Occipital lobe (tissue), 2 donors: ENCODE results near the gene PICALM. TPM values are rescaled to one million over a fixed set of nuclear protein-coding genes. Genes with fewer than 3 reads are reported as not detected.
"Not testable (repeated sequence)": the region's sequence is repeated elsewhere in the genome, so short reads cannot be mapped to it uniquely, and the experiment has no call there.

ENCODE experiments used
- DNase-seq: peaks from one replicate; lab custom pipeline; 2025; lab: John Stamatoyannopoulos, UW
- total RNA-seq: library from RNA; depleted of rRNA; stranded (reverse); fragments of >200 nt; gene quantifications from one replicate; pipeline ENCODE4 v1.2.3, GENCODE V29; 2014

PICALM gene
- total RNA-seq, 1 donor from 2014 or later: 1,141 TPM

GRCh38 chr11:85988780-85989179, 80.1 kb downstream of the PICALM start:
- DNase-seq: no peak

- DNase-seq: no peak
Measured at GRCh38 chr11:85977751-85978160, 91.1 kb downstream of the PICALM start.

DNA sequence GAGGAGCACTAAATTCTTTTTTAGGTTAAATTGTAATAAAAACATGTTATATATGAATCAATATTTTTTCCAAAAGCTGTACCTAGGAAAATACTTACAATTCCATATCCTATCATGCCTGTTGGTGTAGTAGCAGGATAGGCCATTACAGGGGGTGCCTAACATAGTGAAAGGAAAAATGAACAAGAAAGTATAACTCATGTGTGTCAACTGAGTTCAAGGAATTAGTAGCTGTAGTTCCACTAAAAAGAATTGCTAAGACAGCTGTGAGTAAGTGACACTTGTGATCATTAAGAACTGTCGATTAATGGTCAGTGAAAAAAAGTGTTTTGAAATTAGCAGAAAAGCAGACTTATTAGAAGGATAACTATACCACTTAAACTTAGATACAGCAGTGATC, 92.4 kb downstream of the PICALM start:
- no peak for DNase-seq

- no peak for DNase-seq
Measured at GRCh38 chr11:85974122-85974521, 94.8 kb downstream of the PICALM start.

GRCh38 chr11:85970593-85970992, 98.3 kb downstream of the PICALM start:
- DNase-seq: no peak

- no peak for DNase-seq
Measured at GRCh38 chr11:85967457-85967856, 101.4 kb downstream of the PICALM start.

GRCh38 chr11:85965202-85965601, 103.7 kb downstream of the PICALM start:
- DNase-seq: no peak

- no peak for DNase-seq
Measured at GRCh38 chr11:85961930-85962363, 106.9 kb downstream of the PICALM start.

- DNase-seq: no peak
Measured at GRCh38 chr11:85961130-85961529, 107.8 kb downstream of the PICALM start.

- DNase-seq: no peak
Measured at GRCh38 chr11:85960678-85961077, 108.2 kb downstream of the PICALM start.

DNA sequence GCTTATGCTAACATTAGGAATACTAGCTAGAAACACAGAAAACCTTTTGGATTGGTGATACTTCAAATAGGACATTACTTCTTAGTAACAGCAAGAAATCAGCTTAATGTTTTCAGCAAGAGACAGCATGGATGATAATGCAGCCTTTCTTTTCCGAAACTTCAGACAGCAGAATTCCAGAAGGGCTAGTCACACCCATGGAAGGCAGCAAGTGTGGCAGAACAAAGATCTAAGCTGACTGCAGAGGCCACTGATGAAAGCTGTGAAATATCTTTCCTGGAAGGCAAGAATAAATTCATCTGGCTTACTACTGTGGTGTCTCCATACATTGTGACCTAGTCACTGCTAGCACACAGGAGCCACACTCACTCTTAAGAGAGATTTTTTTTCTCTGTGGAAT, 113.4 kb downstream of the PICALM start:
- no peak for DNase-seq

- DNase-seq: no peak
Measured at GRCh38 chr11:85953491-85954143, 115.3 kb downstream of the PICALM start.

DNA sequence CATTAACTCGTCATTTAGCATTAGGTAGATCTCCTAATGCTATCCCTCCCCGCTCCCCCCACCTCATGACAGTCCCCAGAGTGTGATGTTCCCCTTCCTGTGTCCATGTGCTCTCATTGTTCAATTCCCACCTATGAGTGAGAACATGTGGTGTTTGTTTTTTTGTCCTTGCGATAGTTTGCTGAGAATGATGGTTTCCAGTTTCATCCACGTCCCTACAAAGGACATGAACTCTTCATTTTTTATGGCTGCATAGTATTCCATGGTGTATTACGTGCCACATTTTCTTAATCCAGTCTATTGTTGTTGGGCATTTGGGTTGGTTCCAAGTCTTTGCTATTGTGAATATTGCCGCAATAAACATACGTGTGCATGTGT, 116.8 kb downstream of the PICALM start:
- not testable (repeated sequence) for DNase-seq

DNA sequence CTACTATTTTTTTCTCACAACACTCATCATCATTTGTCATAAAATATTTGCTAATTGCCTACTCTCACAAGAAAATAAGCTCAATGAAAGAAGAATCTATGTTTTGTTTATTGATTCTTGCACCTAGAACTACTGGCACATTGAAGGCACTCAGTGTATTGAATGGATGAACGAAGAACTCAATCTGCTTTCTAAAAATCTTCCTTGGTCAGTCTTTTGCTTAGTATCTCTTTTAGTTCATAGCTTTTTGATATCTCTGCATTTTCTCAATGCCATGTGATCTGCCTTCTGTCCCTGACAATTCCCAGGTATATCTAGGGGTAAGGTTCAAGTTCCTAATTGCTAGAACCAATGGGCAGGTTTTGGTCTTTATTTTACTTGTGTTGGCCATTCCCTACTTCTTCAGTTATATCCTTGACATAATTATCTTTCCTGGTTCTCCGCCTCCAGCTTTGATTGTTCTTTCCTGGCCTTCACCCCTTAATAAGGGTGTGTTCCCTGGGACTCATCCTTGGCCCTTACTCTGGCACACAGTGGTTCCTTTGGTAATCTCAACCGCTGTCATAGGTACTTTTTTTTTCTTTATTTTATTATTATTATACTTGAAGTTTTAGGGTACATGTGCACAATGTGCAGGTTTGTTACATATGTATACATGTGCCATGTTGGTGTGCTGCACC, 117.3 kb downstream of the PICALM start:
- DNase-seq: no peak

DNA sequence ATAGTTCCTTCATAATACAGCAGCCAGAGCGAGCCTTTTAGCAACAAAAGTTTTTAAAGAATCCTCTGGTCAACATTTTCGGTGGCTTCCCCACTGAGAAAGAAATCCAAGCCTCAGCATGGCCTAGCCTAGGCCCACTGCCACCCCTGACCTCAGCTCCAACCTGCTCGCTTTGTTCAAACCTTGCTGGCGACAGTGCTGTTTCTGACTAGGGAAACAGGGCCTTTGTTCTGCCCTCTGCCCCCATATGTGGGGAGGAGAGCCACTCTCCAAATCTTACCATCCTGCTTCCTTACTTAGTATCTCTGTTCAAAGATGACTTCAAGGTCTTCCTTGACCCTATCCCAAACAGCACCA, 117.9 kb downstream of the PICALM start:
- DNase-seq: no peak

DNA sequence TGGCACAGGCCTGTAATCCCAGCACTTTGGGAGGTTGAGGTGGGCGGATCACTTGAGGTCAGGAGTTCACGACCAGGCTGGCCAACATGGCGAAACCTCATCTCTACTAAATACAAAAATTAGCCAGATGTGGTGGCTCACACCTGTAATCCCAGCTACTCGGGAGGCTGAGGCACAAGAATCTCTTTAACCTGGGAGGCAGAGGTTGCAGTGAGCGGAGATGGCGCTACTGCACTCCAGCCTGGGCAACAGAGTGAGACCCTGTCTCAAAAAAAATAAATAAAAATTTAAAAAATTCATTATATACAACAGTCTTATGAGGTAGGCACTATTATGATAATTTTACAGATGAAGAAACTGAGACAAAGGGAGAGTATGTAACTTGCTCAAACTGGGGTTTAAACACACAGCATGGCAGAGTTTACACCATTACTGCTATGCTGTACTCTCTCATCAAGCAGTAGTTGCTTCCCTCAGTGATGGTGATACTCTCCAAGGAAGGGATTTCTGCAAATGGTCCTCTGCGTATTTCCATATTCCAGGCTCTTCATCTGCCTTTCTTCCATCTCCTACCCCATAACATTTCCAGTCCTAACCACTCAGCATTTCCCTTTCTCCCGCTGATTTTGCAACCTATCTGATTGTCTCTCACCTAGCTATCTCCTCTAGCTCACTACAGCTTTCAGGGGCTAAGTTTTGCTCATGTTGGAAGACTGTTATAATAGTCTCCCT, 118.4 kb downstream of the PICALM start:
- DNase-seq: no peak

DNA sequence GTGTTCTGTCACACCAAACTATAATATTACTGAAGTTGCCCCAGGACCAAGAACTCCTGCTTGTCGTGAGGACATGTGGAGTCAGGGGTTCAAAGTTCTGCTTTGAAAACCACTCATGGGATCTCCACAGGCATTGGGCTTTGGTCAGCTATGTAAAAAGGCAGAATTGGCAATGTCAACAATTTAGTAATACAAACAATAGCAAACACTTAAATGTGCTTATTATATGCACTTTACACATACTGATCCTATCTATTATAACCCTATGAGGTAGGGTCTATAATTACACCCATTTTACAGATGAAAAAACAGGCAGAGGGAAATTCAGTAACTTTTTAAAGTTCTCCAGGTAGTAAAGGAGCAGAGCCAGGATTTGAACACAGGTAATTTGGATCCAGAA, 119.1 kb downstream of the PICALM start:
- no peak for DNase-seq

DNA sequence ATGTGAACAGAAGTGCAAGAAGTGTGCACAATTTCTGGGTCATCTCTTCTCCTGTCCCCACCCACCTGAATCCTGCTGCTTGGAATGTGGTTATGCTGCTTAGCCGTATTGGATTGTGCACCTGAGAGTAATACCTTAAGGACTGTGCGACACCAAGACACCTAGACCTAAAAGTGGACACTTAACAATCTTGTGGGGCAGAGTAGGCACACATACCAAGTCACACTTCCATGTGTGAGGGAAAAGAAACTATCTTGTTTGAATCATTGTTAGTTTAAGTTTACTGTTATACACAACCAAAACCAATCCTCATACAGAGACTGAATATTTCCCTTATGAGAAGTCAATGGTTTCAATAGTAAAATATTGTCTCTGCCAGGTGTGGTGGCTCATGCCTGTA, 120.0 kb downstream of the PICALM start:
- no peak for DNase-seq

GRCh38 chr11:85947431-85948272, 121.2 kb downstream of the PICALM start:
- no peak for DNase-seq

- no peak for DNase-seq
Measured at GRCh38 chr11:85946221-85946620, 122.7 kb downstream of the PICALM start.

DNA sequence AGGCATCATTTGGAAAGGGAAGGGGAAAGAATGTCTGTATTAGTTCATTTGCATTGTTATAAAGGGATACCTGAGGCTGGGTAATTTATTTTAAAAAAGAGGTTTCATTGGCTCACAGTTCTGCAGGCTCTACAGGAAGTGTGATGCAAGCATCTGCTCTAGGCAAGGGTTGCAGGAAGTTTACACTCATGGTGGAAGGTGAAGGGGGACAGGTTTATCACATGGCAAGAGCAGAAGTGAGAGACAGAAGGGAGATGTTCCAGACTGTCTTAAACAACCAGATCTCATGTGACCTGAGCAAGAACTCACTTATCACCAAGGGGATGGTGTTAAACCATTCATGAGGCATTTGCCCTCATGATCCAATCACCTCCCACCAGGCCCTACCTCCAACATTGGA, 123.1 kb downstream of the PICALM start:
- no peak for DNase-seq

- DNase-seq: no peak
Measured at GRCh38 chr11:85945296-85945695, 123.6 kb downstream of the PICALM start.
